Cardiac septum (tissue), 1 donor: ENCODE results near the gene RUBCN. TPM values are rescaled to one million over a fixed set of nuclear protein-coding genes. Genes with fewer than 3 reads are reported as not detected.
"Not testable (repeated sequence)": the region's sequence is repeated elsewhere in the genome, so short reads cannot be mapped to it uniquely, and the experiment has no call there.

ENCODE experiments used
- DNase-seq: peaks from one replicate; pipeline ENCODE4 v3.0.0-alpha.2; 2020; ENCODE audit warnings: low spot score
- intact Hi-C: fragments of 100-400 bp; cut with DNase I; formaldehyde crosslinking; loops from one replicate; pipeline ENCODE4 v1.14.0; 2022
- total RNA-seq: library from RNA; stranded (reverse); fragmentation: NEBNext Ultra II Directional; extraction: Animal tissue kit (Norgen Biotek cat#: 25700); gene quantifications from one replicate; pipeline ENCODE4 v1.2.1, GENCODE V29; 2021
- donor health status: DM: no; HTN: no; CAD: no.

Gene RUBCN
- total RNA-seq, 1 donor from 2014 or later: 41.0 TPM

GRCh38 chr3:197737749-197738462, 1.2 kb upstream of the RUBCN start:
- no peak for DNase-seq
- intact Hi-C loops: loop anchor here (2.0 kb wide), 1 partner anchor 13 kb away; no protein-coding TSS in a partner anchor

DNA sequence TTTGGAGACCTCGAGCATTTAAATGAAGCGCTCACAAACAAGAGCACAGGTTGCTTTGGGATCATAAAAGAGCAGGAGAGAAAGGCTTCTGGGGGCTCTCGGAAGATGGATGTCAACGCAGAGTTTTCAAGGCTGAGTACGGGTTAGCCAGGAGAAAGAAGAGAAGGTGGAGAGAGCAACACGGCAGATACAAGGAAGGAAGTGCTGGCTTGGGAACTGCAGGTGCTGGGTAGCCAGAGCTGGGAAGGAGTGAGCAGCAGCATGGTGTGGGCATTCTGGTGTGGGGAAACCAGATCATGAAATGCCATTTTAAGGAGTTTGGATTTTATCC, 580 bp upstream of the RUBCN start:
- intact Hi-C loops: loop anchor here (2.0 kb wide), 1 partner anchor 14 kb away; no protein-coding TSS in a partner anchor
- DNase-seq: no peak

DNA sequence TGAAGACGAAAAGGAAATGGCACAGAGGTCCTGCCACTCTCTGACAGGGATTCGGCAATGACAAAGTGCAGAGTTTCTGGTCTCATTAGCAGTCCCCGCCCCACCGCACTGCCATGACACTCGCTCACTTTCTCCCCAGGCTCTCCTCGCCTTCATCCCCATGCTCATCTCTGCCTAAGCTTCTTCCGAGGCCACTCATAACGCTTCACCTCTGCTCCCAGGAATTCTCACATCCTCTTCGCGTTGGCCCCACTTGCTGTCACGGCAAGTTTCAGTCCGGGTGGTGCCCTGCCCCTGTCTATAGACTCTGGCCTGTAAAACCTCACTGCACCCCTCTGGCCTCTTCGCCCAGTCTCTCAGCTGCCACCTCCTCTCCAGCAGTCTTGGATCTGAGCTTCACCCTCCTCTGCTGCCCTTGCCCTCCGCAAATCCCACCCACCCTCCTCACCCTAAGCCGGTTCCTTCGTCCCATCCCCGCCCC, 654 bp downstream of the RUBCN start:
- intact Hi-C loops: loop anchor here (2.0 kb wide), 1 partner anchor 15 kb away; no protein-coding TSS in a partner anchor
- DNase-seq: no peak

GRCh38 chr3:197734667-197735318, 1.9 kb downstream of the RUBCN start:
- intact Hi-C loops: no loop called here
- DNase-seq: no peak

DNA sequence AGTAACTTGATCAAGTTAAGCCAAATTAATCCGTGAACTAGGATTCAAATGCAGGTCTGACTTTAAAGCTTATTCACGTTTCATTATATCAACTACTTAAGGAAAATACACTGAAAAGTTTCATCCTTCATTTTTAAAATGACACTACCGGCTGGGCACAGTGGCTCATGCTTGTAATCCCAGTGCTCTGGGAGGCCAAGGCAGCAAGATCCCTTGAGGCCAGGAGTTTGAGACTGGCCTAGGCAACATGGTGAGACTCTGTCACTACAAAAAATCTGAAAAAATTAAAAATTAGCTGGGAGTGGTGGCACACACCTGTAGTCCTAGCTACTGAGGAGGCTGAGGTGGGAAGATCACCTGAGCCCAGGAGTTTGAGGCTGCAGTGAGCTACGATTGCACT, 3.7 kb downstream of the RUBCN start:
- no peak for DNase-seq
- intact Hi-C loops: no loop called here

DNA sequence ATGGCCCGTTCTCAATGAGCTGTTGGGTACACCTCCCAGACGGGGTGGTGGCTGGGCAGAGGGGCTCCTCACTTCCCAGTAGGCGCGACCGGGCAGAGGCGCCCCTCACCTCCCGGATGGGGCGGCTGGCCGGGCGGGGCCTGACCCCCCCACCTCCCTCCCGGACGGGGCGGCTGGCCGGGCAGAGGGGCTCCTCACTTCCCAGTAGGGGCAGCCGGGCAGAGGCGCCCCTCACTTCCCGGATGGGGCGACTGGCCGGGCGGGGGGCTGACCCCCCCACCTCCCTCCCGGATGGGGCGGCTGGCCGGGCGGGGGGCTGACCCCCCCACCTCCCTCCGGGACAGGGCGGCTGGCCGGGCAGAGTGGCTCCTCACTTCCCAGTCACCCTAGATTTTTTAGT, 5.2 kb downstream of the RUBCN start:
- DNase-seq, intact Hi-C loops: not testable (repeated sequence)

GRCh38 chr3:197730770-197731169, 5.9 kb downstream of the RUBCN start:
- intact Hi-C loops, DNase-seq: not testable (repeated sequence)

- intact Hi-C loops: no loop called here
- DNase-seq: no peak
Observed at GRCh38 chr3:197730200-197730599, 6.5 kb downstream of the RUBCN start.

DNA sequence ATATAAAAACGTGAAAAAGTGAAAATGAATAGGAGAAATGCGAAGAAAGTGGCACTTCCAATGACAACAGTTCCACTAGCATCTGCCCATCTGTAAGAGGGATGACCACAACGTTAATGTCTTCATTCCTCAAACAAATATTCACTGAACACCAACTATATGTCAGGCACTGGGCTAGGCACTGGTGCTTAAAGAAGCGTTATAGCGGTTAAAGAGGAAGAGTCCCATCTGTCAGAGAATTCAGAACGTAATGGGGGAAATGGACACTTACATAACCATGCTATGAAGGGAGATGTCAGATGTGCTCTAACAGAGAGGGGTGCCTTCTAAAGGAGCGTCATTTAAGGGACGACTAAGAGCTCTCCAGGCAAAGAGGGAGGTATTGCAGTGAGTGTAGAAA, 8.2 kb downstream of the RUBCN start:
- DNase-seq: no peak
- intact Hi-C loops: no loop called here

- intact Hi-C loops, DNase-seq: not testable (repeated sequence)
Observed at GRCh38 chr3:197727878-197728277, 8.8 kb downstream of the RUBCN start.

GRCh38 chr3:197722734-197723133, 14.0 kb downstream of the RUBCN start:
- intact Hi-C loops: no loop called here
- no peak for DNase-seq

DNA sequence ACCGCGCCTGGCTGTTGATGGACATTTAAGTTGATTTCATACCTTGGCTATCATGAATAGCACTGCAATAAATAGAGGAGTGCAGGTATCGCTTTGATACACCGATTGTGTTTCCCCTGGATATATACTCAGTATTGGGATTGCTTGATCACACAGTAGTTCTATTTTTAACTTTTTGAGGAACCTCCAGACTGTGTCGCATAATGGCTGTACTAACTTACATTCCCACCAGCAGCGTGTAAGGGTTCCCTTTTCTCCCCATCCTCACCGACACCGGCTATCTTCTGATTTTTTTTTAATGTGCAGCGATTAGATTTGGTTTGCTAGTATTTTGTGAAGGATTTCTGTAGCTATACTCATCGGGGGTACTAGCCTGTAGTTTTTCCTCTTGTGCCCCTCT, 16.0 kb downstream of the RUBCN start:
- intact Hi-C loops: no loop called here
- no peak for DNase-seq

- intact Hi-C loops: no loop called here
- no peak for DNase-seq
Observed at GRCh38 chr3:197718891-197719290, 17.8 kb downstream of the RUBCN start.

DNA sequence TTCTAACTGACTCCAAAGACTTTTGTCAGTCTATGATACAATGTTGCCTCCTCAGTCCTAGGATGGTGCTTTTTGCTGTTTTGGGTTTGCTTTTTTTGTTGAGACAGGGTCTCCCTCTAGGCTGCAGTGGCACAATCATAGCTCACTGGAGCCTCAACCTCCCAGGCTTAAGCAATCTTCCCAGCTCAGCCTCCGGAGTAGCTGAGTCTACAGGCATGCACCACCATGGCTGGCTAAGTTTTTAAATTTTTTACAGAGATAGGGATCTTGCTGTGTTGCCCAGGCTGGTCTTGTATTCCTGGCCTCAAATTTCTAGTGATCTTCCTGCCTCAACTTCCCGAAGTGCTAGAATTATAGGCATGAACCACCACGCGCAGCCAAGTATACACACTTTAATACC, 22.5 kb downstream of the RUBCN start:
- intact Hi-C loops: no loop called here
- no peak for DNase-seq

DNA sequence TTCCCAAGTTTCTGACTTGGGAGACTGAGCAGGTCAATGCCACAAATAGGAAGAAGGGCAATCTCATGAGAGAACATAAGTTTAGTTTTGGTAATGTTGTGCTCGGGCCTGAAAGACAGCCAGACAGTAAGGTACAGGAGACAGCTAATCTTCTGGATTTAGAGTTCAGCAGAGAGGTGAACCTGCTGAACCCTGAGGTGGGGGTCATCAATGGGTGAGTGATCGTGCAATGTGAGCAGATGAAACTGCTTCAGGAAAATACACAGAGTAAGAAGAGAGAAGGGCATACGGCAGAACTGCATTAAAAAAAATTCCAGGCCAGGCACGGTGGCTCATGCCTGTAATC, 23.3 kb downstream of the RUBCN start:
- intact Hi-C loops: loop anchor here (2.0 kb wide), 1 partner anchor 35 kb away; the partner anchor contains the start of gene FYTTD1
- DNase-seq: no peak

GRCh38 chr3:197711973-197712707, 24.6 kb downstream of the RUBCN start:
- peak; percentile 92 for DNase-seq
- intact Hi-C loops: loop anchor here (2.0 kb wide), 1 partner anchor 37 kb away; the partner anchor contains the start of gene FYTTD1

DNA sequence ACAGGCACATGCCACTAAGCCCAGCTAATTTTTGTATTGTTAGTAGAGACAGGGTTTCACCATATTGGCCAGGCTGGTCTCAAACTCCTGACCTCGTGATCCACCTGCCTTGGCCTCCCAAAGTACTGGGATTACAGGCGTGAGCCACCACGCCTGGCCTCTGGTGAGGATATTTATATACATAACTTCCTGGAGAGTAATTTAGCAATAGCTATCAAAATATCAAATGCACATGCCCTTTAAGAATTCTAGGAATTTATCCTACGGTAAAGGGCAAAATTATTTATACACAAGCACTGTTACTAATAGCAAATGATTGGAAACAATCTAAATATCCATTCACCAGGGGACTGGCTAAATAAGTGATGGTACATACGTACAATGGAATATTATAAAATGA, 25.7 kb downstream of the RUBCN start:
- intact Hi-C loops: not testable (repeated sequence)

GRCh38 chr3:197709135-197709534, 27.6 kb downstream of the RUBCN start:
- DNase-seq: no peak
- intact Hi-C loops: no loop called here

More for the DNA sequence above, 25.7 kb downstream of the RUBCN start:
- not testable (repeated sequence) for DNase-seq

DNA sequence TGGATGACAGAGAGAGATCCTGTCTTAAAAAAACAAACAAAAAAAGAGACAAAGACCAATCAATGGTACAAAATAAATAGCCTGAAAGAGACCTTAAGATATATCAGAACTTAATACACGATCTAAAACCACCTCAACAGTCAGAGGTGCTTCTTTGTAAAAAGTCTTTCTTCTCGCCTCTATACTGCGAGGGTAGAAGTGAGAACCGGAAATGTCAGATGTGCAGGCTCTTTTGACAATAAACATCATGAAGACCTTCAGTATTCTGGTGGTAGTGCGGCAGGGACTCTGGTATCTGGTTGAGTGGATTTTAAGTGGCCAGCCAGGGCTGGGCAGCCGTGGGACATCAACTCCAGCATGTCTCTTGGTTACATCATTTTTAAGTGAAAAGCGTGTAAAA, 30.0 kb downstream of the RUBCN start:
- DNase-seq: no peak
- intact Hi-C loops: no loop called here

DNA sequence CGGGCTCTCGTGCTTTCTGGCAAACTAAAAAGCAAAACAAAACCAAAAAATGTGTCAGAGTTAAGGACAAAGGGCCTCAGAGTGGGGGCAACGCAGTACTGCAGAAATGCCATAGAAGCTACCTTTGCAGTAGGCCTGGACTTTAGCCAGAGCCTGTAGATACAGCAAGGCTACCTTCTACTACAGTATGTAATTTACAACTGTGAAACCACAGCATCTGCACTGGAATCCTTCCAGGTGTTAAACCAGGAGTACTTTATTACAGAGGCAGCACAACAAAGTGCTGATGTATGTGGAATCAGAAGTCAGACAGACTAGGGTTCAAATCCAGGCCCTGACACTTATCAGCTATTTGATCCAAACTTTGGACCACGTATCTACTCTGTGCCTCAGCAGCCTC, 34.9 kb downstream of the RUBCN start:
- intact Hi-C loops: no loop called here
- DNase-seq: no peak
